K562 (cell line): ENCODE results near the gene LY6G6F. TPM values are rescaled to one million over a fixed set of nuclear protein-coding genes. Genes with fewer than 3 reads are reported as not detected.

ENCODE experiments used
- BRCA1 ChIP-seq, 2 experiments: fragments of 450-650 bp in 1 of 2; sonication (generic) in 1 of 2; formaldehyde crosslinking in 1 of 2; IDR thresholded peaks; 2 replicates each; pipeline versions ENCODE4 v1.5.0 to v1.6.1; 2017 to 2020; ENCODE audit warnings: mild to moderate bottlenecking in 1 of 2, missing genetic modification reagents in 1 of 2
- E2F4 ChIP-seq: sonication (generic); formaldehyde crosslinking; IDR thresholded peaks from 2 replicates; pipeline ENCODE4 v1.8.0; 2022; ENCODE audit warnings: mild to moderate bottlenecking, low read depth, missing genetic modification reagents
- ERF ChIP-seq: fragments of 450-650 bp; formaldehyde crosslinking; IDR thresholded peaks from 2 replicates; pipeline ENCODE4 v1.4.0; 2020; ENCODE audit warnings: mild to moderate bottlenecking, mixed read lengths
- HCFC1 ChIP-seq: IDR thresholded peaks from 2 replicates; pipeline ENCODE4 v1.6.1; 2012; ENCODE audit warnings: low read depth, low read length, improper control_type of control experiment
- HINFP ChIP-seq: fragments of 450-650 bp; conservative IDR thresholded peaks from 2 replicates; pipeline ENCODE4 v1.6.1; 2016; ENCODE audit warnings: missing genetic modification characterization, low read depth, mild to moderate bottlenecking, control low read depth, missing compliant biosample characterization
- JUND ChIP-seq, 2 experiments: IDR thresholded peaks; 2 replicates in 1 of 2; 3 replicates in 1 of 2; pipeline ENCODE4 v1.6.1; 2011; ENCODE audit warnings: borderline replicate concordance in 2 of 2, low read depth in 2 of 2, low read length in 2 of 2, improper control_type of control experiment in 1 of 2, missing biosample characterization in 1 of 2, missing genetic modification characterization in 1 of 2, missing genetic modification reagents in 1 of 2
- MCM5 ChIP-seq: fragments of 450-650 bp; IDR thresholded peaks from 2 replicates; pipeline ENCODE4 v1.6.1; 2016; ENCODE audit warnings: low read depth
- NELFE ChIP-seq: IDR thresholded peaks from 2 replicates; pipeline ENCODE4 v1.6.1; 2011; ENCODE audit warnings: mild to moderate bottlenecking; ENCODE audit not compliant: insufficient read depth, insufficient read length
- POLR3G ChIP-seq: IDR thresholded peaks from 2 replicates; pipeline ENCODE4 v1.6.1; 2011; ENCODE audit not compliant: insufficient read length, insufficient replicate concordance; ENCODE audit errors: extremely low read depth
- PTTG1 ChIP-seq: fragments of 450-650 bp; IDR thresholded peaks from 2 replicates; pipeline ENCODE4 v1.6.1; 2016; ENCODE audit warnings: low read depth, mild to moderate bottlenecking, missing genetic modification characterization, missing compliant biosample characterization
- THRA ChIP-seq: fragments of 450-650 bp; IDR thresholded peaks from 2 replicates; pipeline ENCODE4 v1.6.1; 2017; ENCODE audit warnings: mild to moderate bottlenecking, moderate library complexity
- ZNF384 ChIP-seq: IDR thresholded peaks from 2 replicates; pipeline ENCODE4 v1.6.1; 2012; ENCODE audit warnings: low read depth, low read length, improper control_type of control experiment
- ZNF407 ChIP-seq: fragments of 450-650 bp; IDR thresholded peaks from 2 replicates; pipeline ENCODE4 v1.6.1; 2016; ENCODE audit warnings: low read depth
- polyA plus RNA-seq, 8 experiments: library from polyadenylated mRNA; depleted of rRNA in 4 of 8; stranded (reverse) in 5 of 8; unstranded in 3 of 8; fragments of >200 nt; fragmentation: Nextera tagmentation in 2 of 8; fragmentation: Illumina TruSeq in 1 of 8; extraction: Ambion mirVana in 2 of 8; extraction: Trizol in 1 of 8; gene quantifications; 2 replicates each; pipeline versions ENCODE4 v1.2.1 to v1.2.3, GENCODE V29; 2011 to 2014; ENCODE audit warnings: inconsistent platforms in 1 of 8, missing spikeins in 1 of 8
- total RNA-seq, 7 experiments: library from RNA; depleted of rRNA in 6 of 7; stranded (reverse); fragments of >200 nt in 6 of 7; fragmentation: Illumina TruSeq in 2 of 7; extraction: Trizol in 2 of 7; gene quantifications; 2 replicates each; pipeline versions ENCODE4 v1.2.1 to v1.2.3, GENCODE V29; 2011 to 2021; ENCODE audit warnings: low replicate concordance in 1 of 7

Gene LY6G6F
- total and polyA plus RNA-seq, 9 of the 15 experiments (the other 6 are each of a cell fraction or from before 2014, with no cell fraction given), result 0.14 to 0.50 (median 0.28) TPM; not detected in 2

- TF ChIP-seq E2F4 (CRISPR knock-in tag), result no peak; the same call in 1 of the 2 replicates
- TF ChIP-seq BRCA1 (IDR thresholded peaks at IDR 0.05), result no peak
- no peak for TF ChIP-seq BRCA1 (CRISPR knock-in tag; IDR thresholded peaks at IDR 0.05)
- no peak for TF ChIP-seq NELFE
- no peak; the same call in 1 of the 2 replicates for TF ChIP-seq HCFC1
- TF ChIP-seq POLR3G, result no peak
- 0 out of 2 replicates have a peak, but pooled peaks have one; percentile 4 for TF ChIP-seq ERF (CRISPR knock-in tag)
- TF ChIP-seq HINFP (tag), result no peak
- TF ChIP-seq ZNF384, result no peak; the same call in 1 of the 2 replicates
- TF ChIP-seq MCM5, result no peak
- no peak for TF ChIP-seq THRA
- TF ChIP-seq JUND (IDR thresholded peaks at IDR 0.05; ENCODE audit: borderline replicate concordance, low read depth, low read length), result peak; percentile 99
- TF ChIP-seq JUND (tag; IDR thresholded peaks at IDR 0.05; ENCODE audit: borderline replicate concordance, low read depth, low read length), result peak; percentile 95
- no peak for TF ChIP-seq PTTG1
- TF ChIP-seq ZNF407, result no peak
Measured at GRCh38 chr6:31663961-31664789, 42.5 kb upstream of the LY6G6F start (continued).
